DOHH2 (cell line): Measurements from ENCODE around the gene PGA4.

ENCODE experiments used
- H3F3A ChIP-seq: fragments of 200-600 bp; sonication (generic), shearing (Covaris generic); 2 replicates; pipeline ENCODE4 v1.6.0; 2016; ENCODE audit warnings: antibody characterized with exemption, mild to moderate bottlenecking; ENCODE audit not compliant: control insufficient read depth, insufficient read depth
- H3K27ac ChIP-seq: fragments of 200-600 bp; sonication (generic); 2 replicates; pipeline ENCODE4 v1.5.1; 2014; ENCODE audit warnings: low read depth, mild to moderate bottlenecking, low read length, moderate library complexity
- H3K27me3 ChIP-seq: fragments of 200-600 bp; sonication (generic); 2 replicates; pipeline ENCODE4 v1.6.1; 2014; ENCODE audit warnings: mild to moderate bottlenecking, low read length, mixed read lengths; ENCODE audit not compliant: control insufficient read depth
- H3K36me3 ChIP-seq: fragments of 200-600 bp; sonication (generic); 2 replicates; pipeline ENCODE4 v1.6.1; 2014; ENCODE audit warnings: mild to moderate bottlenecking, low read length, moderate library complexity, mixed read lengths; ENCODE audit not compliant: control insufficient read depth
- H3K4me1 ChIP-seq: fragments of 200-600 bp; sonication (generic); 2 replicates; pipeline ENCODE4 v1.6.1; 2014; ENCODE audit warnings: mild to moderate bottlenecking, low read length, mixed read lengths; ENCODE audit not compliant: control insufficient read depth
- H3K4me2 ChIP-seq: fragments of 200-600 bp; sonication (generic); 2 replicates; pipeline ENCODE4 v1.6.0; 2014; ENCODE audit warnings: mild to moderate bottlenecking, low read length, moderate library complexity
- H3K4me3 ChIP-seq: fragments of 200-600 bp; sonication (generic); 2 replicates; pipeline ENCODE4 v1.5.1; 2014; ENCODE audit warnings: mild to moderate bottlenecking, low read length, mixed read lengths
- H3K79me2 ChIP-seq: fragments of 200-600 bp; sonication (generic); 2 replicates; pipeline ENCODE4 v1.6.1; 2014; ENCODE audit warnings: mild to moderate bottlenecking, low read length, mixed read lengths; ENCODE audit not compliant: control insufficient read depth
- H3K9me2 ChIP-seq: fragments of 200-600 bp; sonication (generic); replicated peaks from 2 replicates; pipeline ENCODE4 v1.6.1; 2014; ENCODE audit warnings: mild to moderate bottlenecking, low read length, mixed read lengths; ENCODE audit not compliant: control insufficient read depth
- H3K9me3 ChIP-seq: fragments of 200-600 bp; sonication (generic); 2 replicates; pipeline ENCODE4 v1.6.1; 2014; ENCODE audit warnings: antibody characterized with exemption, low read length, mixed read lengths; ENCODE audit not compliant: control insufficient read depth, insufficient read depth
- H4K20me1 ChIP-seq: fragments of 200-600 bp; sonication (generic); 2 replicates; pipeline ENCODE4 v1.6.0; 2014; ENCODE audit warnings: low read depth, mild to moderate bottlenecking, antibody characterized with exemption, low read length, moderate library complexity; ENCODE audit not compliant: control insufficient read depth, insufficient read depth
- EZH2phosphoT487 ChIP-seq: fragments of 200-600 bp; sonication (generic); IDR thresholded peaks from 2 replicates; pipeline ENCODE4 v1.6.1; 2017; ENCODE audit warnings: borderline replicate concordance, mild to moderate bottlenecking, antibody characterized with exemption, low read length, moderate library complexity, mixed read lengths
- TF ChIP-seq, protein P1 (sequence below): fragments of 200-600 bp; sonication (generic); IDR thresholded peaks from one replicate; pipeline ENCODE4 v1.5.1; 2014; ENCODE audit warnings: antibody characterized with exemption, mild to moderate bottlenecking, low read depth, low read length; ENCODE audit not compliant: poor library complexity, severe bottlenecking

Gene PGA4

GRCh38 chr11:61274084-61274483 lies 51.9 kb downstream of the PGA4 start:
- no peak overlapping the region for H3K4me2 ChIP-seq
- TF ChIP-seq, protein P1, sequence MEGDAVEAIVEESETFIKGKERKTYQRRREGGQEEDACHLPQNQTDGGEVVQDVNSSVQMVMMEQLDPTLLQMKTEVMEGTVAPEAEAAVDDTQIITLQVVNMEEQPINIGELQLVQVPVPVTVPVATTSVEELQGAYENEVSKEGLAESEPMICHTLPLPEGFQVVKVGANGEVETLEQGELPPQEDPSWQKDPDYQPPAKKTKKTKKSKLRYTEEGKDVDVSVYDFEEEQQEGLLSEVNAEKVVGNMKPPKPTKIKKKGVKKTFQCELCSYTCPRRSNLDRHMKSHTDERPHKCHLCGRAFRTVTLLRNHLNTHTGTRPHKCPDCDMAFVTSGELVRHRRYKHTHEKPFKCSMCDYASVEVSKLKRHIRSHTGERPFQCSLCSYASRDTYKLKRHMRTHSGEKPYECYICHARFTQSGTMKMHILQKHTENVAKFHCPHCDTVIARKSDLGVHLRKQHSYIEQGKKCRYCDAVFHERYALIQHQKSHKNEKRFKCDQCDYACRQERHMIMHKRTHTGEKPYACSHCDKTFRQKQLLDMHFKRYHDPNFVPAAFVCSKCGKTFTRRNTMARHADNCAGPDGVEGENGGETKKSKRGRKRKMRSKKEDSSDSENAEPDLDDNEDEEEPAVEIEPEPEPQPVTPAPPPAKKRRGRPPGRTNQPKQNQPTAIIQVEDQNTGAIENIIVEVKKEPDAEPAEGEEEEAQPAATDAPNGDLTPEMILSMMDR = no peak
- TF ChIP-seq EZH2phosphoT487 = no peak
- H3K9me3 ChIP-seq = no peaks in the 10 kb centered on the region
- no peaks in the 10 kb centered on the region for H3K79me2 ChIP-seq
- no peaks in the 10 kb centered on the region for H3K27me3 ChIP-seq
- H3K4me3 ChIP-seq = no peak overlapping the region
- H3F3A ChIP-seq = no peaks in the 10 kb centered on the region
- H3K36me3 ChIP-seq = peaks cover 25% of the 10 kb centered on the region
- no peak overlapping the region for H3K27ac ChIP-seq
- H3K9me2 ChIP-seq = no peaks in the 10 kb centered on the region
- H3K4me1 ChIP-seq = peaks cover 3% of the 10 kb centered on the region; the same call in 1 of the 2 replicates
- no peaks in the 10 kb centered on the region for H4K20me1 ChIP-seq

- H3K4me1 ChIP-seq = peaks cover 3% of the 10 kb centered on the region; the same call in 1 of the 2 replicates
- no peak overlapping the region for H3K4me2 ChIP-seq
- no peaks in the 10 kb centered on the region for H3K9me3 ChIP-seq
- no peaks in the 10 kb centered on the region for H3K9me2 ChIP-seq
- H3K4me3 ChIP-seq = no peak overlapping the region
- H3K27ac ChIP-seq = no peak overlapping the region
- H3K79me2 ChIP-seq = no peaks in the 10 kb centered on the region
- H3K27me3 ChIP-seq = no peaks in the 10 kb centered on the region
- no peaks in the 10 kb centered on the region for H3F3A ChIP-seq
- no peak for TF ChIP-seq EZH2phosphoT487
- TF ChIP-seq, protein P1 = no peak
- H4K20me1 ChIP-seq = no peaks in the 10 kb centered on the region
- H3K36me3 ChIP-seq = peaks cover 29% of the 10 kb centered on the region
These were observed 53.0 kb downstream of the PGA4 start for GRCh38 chr11:61275191-61275590.

GRCh38 chr11:61277186-61278000 lies 55.2 kb downstream of the PGA4 start:
- Histone ChIP-seq H3K36me3 (peaks cover 35% of the 10 kb centered on the region), H3K9me2 (no peaks in the 10 kb centered on the region), H3K4me2 (no peak overlapping the region), H3K9me3 (no peaks in the 10 kb centered on the region), H3K4me1 (peaks cover 3% of the 10 kb centered on the region; the same call in 1 of the 2 replicates), H4K20me1 (no peaks in the 10 kb centered on the region), H3K27ac (no peak overlapping the region), H3K79me2 (no peaks in the 10 kb centered on the region), H3K4me3 (no peak overlapping the region), H3F3A (no peaks in the 10 kb centered on the region), H3K27me3 (no peaks in the 10 kb centered on the region)
- TF ChIP-seq, protein P1 = no peak
- TF ChIP-seq EZH2phosphoT487 = no peak
